Caco-2 (cell line): ENCODE data around the gene RAB40A. TPM values are rescaled to one million over a fixed set of nuclear protein-coding genes. Genes with fewer than 3 reads are reported as not detected.

Experiments used
- BruUV-seq: library from RNA; stranded (reverse); fragments of 400-500 nt; replicated peaks from 2 replicates; lab custom pipeline; 2021; lab: Mats Ljungman, UMichigan
- CTCF ChIA-PET: fragments of 300-600 bp; sonication (Branson Sonifier 250); formaldehyde crosslinking; loops from one replicate; lab custom pipeline; 2022; ENCODE audit warnings: antibody characterized with exemption; lab: Charles Lee
- POLR2A ChIA-PET: fragments of 300-600 bp; sonication (Branson Sonifier 250); formaldehyde crosslinking; loops from one replicate; lab custom pipeline; 2022; ENCODE audit warnings: antibody characterized with exemption; lab: Charles Lee
- DNase-seq, 2 experiments: peaks; one replicate each; pipeline versions ENCODE4 v3.0.0 to v3.0.0-alpha.2; 2020 to 2022
- H3K27me3 ChIP-seq: replicated peaks from 2 replicates; pipeline ENCODE4 v1.6.0; 2011; ENCODE audit warnings: low read length; ENCODE audit not compliant: control insufficient read depth, insufficient read depth
- H3K36me3 ChIP-seq: 2 replicates; pipeline ENCODE4 v1.5.1; 2011; ENCODE audit warnings: low read length; ENCODE audit not compliant: control insufficient read depth, insufficient read depth
- H3K4me1 ChIP-seq: fragments of 250-450 bp; sonication (Bioruptor Pico); 2 replicates; pipeline ENCODE4 v1.5.1; 2020; ENCODE audit warnings: mild to moderate bottlenecking
- H3K4me3 ChIP-seq: 2 replicates; pipeline ENCODE4 v1.5.1; 2011; ENCODE audit warnings: low read depth, mild to moderate bottlenecking, control low read depth, low read length
- H3K9me3 ChIP-seq: fragments of 250-450 bp; sonication (Bioruptor Pico); 2 replicates; pipeline ENCODE4 v1.5.1; 2020; ENCODE audit warnings: mild to moderate bottlenecking, moderate library complexity
- H3K27ac Mint-ChIP-seq: one replicate; pipeline ENCODE4 v1.8.0; 2022; ENCODE audit warnings: mixed read lengths; ENCODE audit not compliant: unreplicated experiment
- H3K27me3 Mint-ChIP-seq: one replicate; pipeline ENCODE4 v1.8.0; 2022; ENCODE audit warnings: mixed read lengths; ENCODE audit not compliant: insufficient read depth, unreplicated experiment
- H3K36me3 Mint-ChIP-seq: one replicate; pipeline ENCODE4 v1.8.0; 2022; ENCODE audit warnings: mild to moderate bottlenecking, mixed read lengths; ENCODE audit not compliant: insufficient read depth, unreplicated experiment
- H3K4me1 Mint-ChIP-seq: one replicate; pipeline ENCODE4 v1.8.0; 2022; ENCODE audit warnings: low read depth, mixed read lengths; ENCODE audit not compliant: unreplicated experiment
- H3K4me3 Mint-ChIP-seq: one replicate; pipeline ENCODE4 v1.8.0; 2022; ENCODE audit warnings: mild to moderate bottlenecking, moderate library complexity, mixed read lengths; ENCODE audit not compliant: unreplicated experiment
- H3K9me3 Mint-ChIP-seq: one replicate; pipeline ENCODE4 v1.8.0; 2022; ENCODE audit warnings: mixed read lengths; ENCODE audit not compliant: unreplicated experiment
- CTCF ChIP-seq, 2 experiments: fragments of 200-600 bp in 1 of 2; IDR thresholded peaks; 1 replicate in 1 of 2; 2 replicates in 1 of 2; pipeline versions ENCODE4 v1.5.1 to v1.8.0; 2011 to 2022; ENCODE audit warnings: antibody characterized with exemption in 1 of 2, control low read depth in 1 of 2, inconsistent platforms in 1 of 2, low read depth in 1 of 2, low read length in 1 of 2, mild to moderate bottlenecking in 1 of 2, moderate library complexity in 1 of 2; ENCODE audit not compliant: insufficient read depth in 1 of 2, severe bottlenecking in 1 of 2, unreplicated experiment in 1 of 2
- intact Hi-C: fragments of 100-400 bp; cut with micrococcal nuclease; formaldehyde crosslinking; loops from one replicate; pipeline ENCODE4 v1.10.0; 2022; ENCODE audit not compliant: unreplicated experiment
- total RNA-seq: library from RNA; stranded (reverse); gene quantifications from 2 replicates; pipeline ENCODE4 v1.2.3, GENCODE V29; 2022

RAB40A gene
- total RNA-seq, 1 experiment from 2014 or later: not detected

GRCh38 chrX:103554687-103555424, 35.6 kb upstream of the RAB40A start:
- ChIA-PET CTCF (no interaction called here), POLR2A (no interaction called here)
- Histone ChIP-seq H3K27me3 (no peaks in the 10 kb centered on the region), H3K4me1 (peaks cover 16% of the 10 kb centered on the region), H3K4me3 (no peak overlapping the region), H3K9me3 (no peaks in the 10 kb centered on the region), H3K36me3 (no peaks in the 10 kb centered on the region)
- no peaks in the 10 kb centered on the region for H3K36me3 Mint-ChIP-seq
- TF ChIP-seq CTCF (IDR thresholded peaks at IDR 0.05; ENCODE audit: insufficient read depth in 1 of 2, low read depth in 1 of 2, low read length in 1 of 2, severe bottlenecking in 1 of 2, unreplicated experiment in 1 of 2): no peak
- H3K4me1 Mint-ChIP-seq: peaks cover 9% of the 10 kb centered on the region
- BruUV-seq: no TSS peak
- no peaks in the 10 kb centered on the region for H3K27me3 Mint-ChIP-seq
- no peak overlapping the region for H3K4me3 Mint-ChIP-seq
- intact Hi-C loops: no loop called here
- no peak overlapping the region for H3K27ac Mint-ChIP-seq
- no peak for DNase-seq
- no peaks in the 10 kb centered on the region for H3K9me3 Mint-ChIP-seq

- Mint-ChIP-seq H3K27me3 (no peaks in the 10 kb centered on the region), H3K4me1 (peaks cover 9% of the 10 kb centered on the region), H3K27ac (no peak overlapping the region), H3K9me3 (no peaks in the 10 kb centered on the region), H3K4me3 (peak overlapping the region; percentile 29), H3K36me3 (no peaks in the 10 kb centered on the region)
- peaks cover 16% of the 10 kb centered on the region for H3K4me1 ChIP-seq
- no peak overlapping the region for H3K4me3 ChIP-seq
- H3K36me3 ChIP-seq: no peaks in the 10 kb centered on the region
- POLR2A ChIA-PET: interaction anchor here (0.6 kb wide), 1 partner anchor 77 kb away, joined by 3 read pairs; no protein-coding TSS in a partner anchor
- CTCF ChIA-PET: no interaction called here
- BruUV-seq: no TSS peak
- intact Hi-C loops: no loop called here
- no peak for TF ChIP-seq CTCF (IDR thresholded peaks at IDR 0.05; ENCODE audit: insufficient read depth in 1 of 2, low read depth in 1 of 2, low read length in 1 of 2, severe bottlenecking in 1 of 2, unreplicated experiment in 1 of 2)
- H3K9me3 ChIP-seq: no peaks in the 10 kb centered on the region
- peak in 1 of 2 experiments; percentile 14 for DNase-seq
- no peaks in the 10 kb centered on the region for H3K27me3 ChIP-seq
These were observed 32.9 kb upstream of the RAB40A start for GRCh38 chrX:103552236-103552635.

GRCh38 chrX:103550415-103551051, 31.2 kb upstream of the RAB40A start:
- H3K27me3 ChIP-seq: no peaks in the 10 kb centered on the region
- no TSS peak for BruUV-seq
- no peaks in the 10 kb centered on the region for H3K9me3 ChIP-seq
- POLR2A ChIA-PET: no interaction called here
- no peaks in the 10 kb centered on the region for H3K27me3 Mint-ChIP-seq
- no peak for DNase-seq
- H3K4me3 Mint-ChIP-seq: no peak overlapping the region
- no peak overlapping the region for H3K4me3 ChIP-seq
- H3K36me3 Mint-ChIP-seq: no peaks in the 10 kb centered on the region
- CTCF ChIA-PET: no interaction called here
- intact Hi-C loops: no loop called here
- H3K4me1 ChIP-seq: peaks cover 16% of the 10 kb centered on the region
- no peak for TF ChIP-seq CTCF (IDR thresholded peaks at IDR 0.05; ENCODE audit: insufficient read depth in 1 of 2, low read depth in 1 of 2, low read length in 1 of 2, severe bottlenecking in 1 of 2, unreplicated experiment in 1 of 2)
- no peak overlapping the region for H3K27ac Mint-ChIP-seq
- no peaks in the 10 kb centered on the region for H3K36me3 ChIP-seq
- peaks cover 9% of the 10 kb centered on the region for H3K4me1 Mint-ChIP-seq
- H3K9me3 Mint-ChIP-seq: no peaks in the 10 kb centered on the region
